GM19395 (cell line): Measurements from ENCODE around the gene SIK3.
A peak's percentile ranks its signal among the peaks of the same experiment; 100 is the strongest.

Experiments
- ATAC-seq: cut with Tn5 transposase; IDR thresholded peaks from one replicate; pipeline ENCODE4 v1.9.1; 2021; ENCODE audit warnings: mild to moderate bottlenecking, moderate library complexity; ENCODE audit not compliant: unreplicated experiment

Gene SIK3

GRCh38 chr11:117011541-117011898 lies 86.7 kb downstream of the SIK3 start:
- ATAC-seq = no peak

DNA sequence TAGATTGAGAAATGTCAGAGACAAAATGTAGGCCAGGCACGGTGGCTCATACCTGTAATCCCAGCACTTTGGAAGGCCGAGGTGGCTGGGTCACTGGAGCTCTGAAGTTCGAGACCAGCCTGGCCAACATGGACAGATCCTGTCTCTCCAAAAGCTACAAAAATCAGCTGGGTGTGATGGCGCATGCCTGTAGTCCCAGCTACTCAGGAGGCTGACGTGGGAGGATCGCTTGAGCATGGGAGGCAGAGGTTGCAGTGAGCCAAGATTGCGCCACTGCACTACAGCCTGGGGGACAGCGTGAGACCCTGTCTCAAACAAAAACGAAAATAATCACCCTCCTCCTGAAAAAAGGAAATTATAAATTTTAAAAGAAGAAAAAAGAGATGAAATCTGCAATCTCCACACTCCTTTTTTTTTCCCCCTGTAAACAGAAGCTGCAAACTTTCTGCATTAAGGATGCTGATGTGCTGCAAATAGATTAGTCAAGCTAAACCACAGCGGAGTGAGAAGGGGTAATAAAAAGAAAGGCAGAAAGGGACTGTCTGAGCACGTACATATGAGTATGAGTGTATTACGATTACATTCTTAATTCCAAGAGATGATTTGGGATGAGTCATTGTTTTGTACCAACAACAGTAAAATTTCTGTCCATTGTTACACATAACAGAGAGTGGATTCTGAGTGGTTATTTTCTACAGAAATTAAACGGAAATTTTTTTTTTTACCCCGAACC lies 87.3 kb downstream of the SIK3 start:
- ATAC-seq = no peak

GRCh38 chr11:117009905-117010605 lies 88.2 kb downstream of the SIK3 start:
- no peak for ATAC-seq

- no peak for ATAC-seq
These were observed 92.5 kb downstream of the SIK3 start for GRCh38 chr11:117005758-117006157.

GRCh38 chr11:117002639-117003299 lies 95.5 kb downstream of the SIK3 start:
- no peak for ATAC-seq

GRCh38 chr11:117000014-117000737 lies 98.1 kb downstream of the SIK3 start:
- ATAC-seq = no peak

DNA sequence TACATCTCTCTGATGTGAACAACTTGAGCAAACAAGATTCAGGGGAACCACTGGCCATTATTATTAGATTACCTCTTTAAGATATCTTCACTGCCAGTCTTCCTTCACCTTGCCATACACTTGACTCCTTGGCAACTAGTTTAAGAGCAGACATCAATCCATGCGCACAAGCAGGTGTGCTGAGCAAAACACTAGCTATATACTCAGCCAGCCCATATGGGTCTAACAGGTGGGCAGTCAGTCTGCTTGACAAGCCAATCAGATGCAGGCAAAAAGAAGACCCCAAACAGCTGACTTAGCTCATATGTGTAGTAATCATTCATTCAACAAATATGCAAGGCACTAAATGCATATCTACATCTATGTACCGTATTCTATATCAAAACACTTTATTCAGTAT lies 101.2 kb downstream of the SIK3 start:
- ATAC-seq = no peak

- ATAC-seq = no peak
These were observed 104.0 kb downstream of the SIK3 start for GRCh38 chr11:116994195-116994594.

GRCh38 chr11:116993599-116993998 lies 104.6 kb downstream of the SIK3 start:
- no peak for ATAC-seq

DNA sequence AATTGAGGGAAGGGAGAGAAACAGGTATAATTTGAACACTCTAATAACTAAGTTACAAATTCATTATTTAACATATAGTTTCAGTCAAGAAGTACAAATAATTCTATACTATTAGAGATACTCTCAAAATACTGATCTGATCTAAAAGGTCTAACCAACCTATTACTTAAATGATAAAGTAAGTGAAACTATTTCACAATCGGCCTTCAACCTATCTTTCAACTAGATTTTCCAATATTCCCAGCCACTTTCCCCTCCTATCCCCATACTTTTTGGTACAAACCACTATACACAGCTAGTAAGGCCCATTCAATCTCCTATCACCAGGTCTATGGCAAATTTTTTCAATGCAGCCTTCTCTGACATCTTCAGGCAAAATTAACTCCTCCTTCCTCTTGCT lies 106.7 kb downstream of the SIK3 start:
- ATAC-seq = no peak

- ATAC-seq = no peak
These were observed 107.4 kb downstream of the SIK3 start for GRCh38 chr11:116990811-116991210.

DNA sequence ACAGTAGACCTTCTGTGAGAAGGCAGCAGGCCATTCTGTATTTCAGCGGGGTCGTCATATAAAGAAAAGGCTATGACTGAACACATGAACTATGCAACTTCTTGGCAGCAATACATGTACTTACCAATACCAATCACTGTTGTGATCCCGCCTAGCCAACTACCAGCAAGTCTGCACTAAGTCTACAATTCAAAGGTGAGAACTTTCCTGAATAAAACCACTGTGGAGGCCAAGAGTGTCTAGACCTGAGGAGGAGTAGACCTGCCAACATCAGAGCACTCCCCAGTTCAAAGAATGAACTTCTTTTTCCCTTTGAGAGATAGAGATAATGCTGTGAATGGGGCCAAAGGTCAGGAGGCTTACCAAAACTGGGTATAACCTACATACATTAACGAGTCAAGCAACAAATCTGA lies 108.2 kb downstream of the SIK3 start:
- no peak for ATAC-seq

DNA sequence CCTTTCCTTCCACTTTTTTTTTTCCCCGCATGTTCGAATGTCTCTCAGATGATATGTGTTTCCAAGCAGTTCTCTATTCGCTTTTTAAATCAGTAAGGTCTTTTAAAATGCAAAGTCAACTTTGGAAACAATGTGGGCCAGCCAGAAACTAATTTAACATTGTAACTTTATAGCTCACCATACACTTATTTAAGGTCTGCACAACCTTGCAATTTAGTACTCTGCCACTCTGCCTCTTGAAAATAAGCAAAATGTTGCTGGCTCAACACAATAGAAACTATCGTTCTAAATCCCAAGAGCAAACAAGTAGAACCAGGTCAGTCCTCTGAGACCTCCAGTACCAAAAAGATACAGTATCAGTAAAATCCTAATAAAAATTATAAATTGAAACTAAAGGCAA lies 109.0 kb downstream of the SIK3 start:
- ATAC-seq = no peak

- peak; percentile 75 for ATAC-seq
These were observed 111.6 kb downstream of the SIK3 start for GRCh38 chr11:116986521-116987105.

DNA sequence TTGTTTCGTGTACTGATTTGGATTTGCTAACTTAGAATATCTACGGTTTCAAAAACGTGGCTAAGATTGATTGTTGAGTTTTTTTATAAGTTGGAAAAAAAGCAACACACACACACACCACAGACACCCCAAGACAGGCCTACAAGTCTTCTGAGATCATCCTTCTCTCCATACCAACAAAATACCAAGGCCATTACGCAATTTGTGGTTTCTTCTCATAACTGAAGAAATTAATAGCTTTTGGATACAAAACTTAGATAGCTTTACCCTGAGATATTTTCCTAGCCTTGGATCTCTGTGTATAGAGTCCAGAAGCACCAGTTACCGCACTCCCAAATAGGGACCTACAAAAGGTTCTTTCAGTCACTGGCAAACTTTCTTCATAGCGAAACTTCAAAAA lies 113.6 kb downstream of the SIK3 start:
- ATAC-seq = no peak

- ATAC-seq = no peak
These were observed 114.0 kb downstream of the SIK3 start for GRCh38 chr11:116984186-116984585.

DNA sequence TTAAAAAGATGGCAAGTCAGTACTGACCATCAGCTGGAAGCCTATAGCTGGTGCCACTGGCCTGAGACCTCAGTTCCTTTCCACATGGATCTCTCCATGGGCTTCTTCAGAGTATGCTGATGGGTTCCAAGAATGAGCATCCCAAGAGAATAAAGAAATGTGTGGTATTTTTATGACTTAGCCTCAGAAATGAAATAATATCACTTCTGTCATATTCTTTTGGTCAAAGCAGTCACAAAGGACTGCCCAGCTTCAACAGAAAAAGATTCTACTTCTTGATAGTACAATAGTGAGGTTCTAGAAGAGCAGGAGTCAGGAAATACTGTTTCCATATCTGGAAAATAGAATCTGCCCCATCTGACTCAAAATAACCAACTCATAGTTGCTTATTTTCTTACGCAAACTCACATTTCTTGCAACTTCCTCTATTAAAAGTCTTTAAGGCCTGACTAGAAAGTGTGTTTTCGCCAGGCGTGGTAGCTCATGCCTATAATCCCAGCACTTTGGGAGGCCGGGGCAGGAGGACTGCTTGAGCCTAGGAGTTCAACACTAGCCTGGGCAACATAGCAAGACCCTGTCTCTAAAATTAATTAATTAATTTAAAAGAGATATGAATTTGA lies 116.9 kb downstream of the SIK3 start:
- no peak for ATAC-seq

DNA sequence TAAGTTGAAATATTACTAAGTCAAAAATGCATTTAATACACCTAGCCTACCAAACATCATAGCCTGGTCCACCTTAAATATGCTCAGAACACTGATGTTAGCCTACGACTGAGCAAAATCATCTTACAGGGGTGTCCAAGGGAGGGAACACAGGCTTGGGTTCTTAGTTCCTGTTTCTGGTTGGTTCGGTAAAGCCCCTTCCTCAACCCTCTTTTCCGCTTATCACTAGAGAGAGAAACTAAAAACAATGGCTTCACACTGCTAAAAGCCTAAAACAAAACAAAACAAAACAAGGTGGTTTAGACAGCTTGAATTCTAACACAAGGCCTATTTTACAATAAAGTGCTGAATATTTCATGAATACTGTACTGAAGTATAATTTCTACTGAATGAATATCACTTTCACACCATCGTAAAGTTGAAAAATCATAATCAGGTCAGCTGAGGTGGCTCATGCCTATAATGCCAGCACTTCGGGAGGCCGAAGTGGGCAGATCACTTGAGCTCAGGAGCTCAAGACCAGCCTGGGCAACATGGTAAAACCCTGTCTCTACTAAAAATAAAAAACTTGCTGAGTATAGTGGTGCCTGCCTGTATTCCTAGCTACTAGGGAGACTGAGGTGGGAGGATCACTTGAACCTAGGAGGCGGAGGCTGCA lies 118.0 kb downstream of the SIK3 start:
- peak; percentile 97 for ATAC-seq

- no peak for ATAC-seq
These were observed 121.2 kb downstream of the SIK3 start for GRCh38 chr11:116976941-116977570.

- no peak for ATAC-seq
These were observed 122.6 kb downstream of the SIK3 start for GRCh38 chr11:116975661-116976060.
